Osteocyte (in vitro differentiated cells): ENCODE measurements around the gene BMPR1A. TPM values are rescaled to one million over a fixed set of nuclear protein-coding genes. Genes with fewer than 3 reads are reported as not detected.

Experiments used
- DNase-seq: peaks from one replicate; pipeline ENCODE4 v3.0.0; 2021; ENCODE audit warnings: mixed read lengths; ENCODE audit not compliant: unreplicated experiment; ENCODE audit errors: extremely low spot score
- H3K27ac Mint-ChIP-seq: one replicate; pipeline ENCODE4 v1.8.0; 2021; ENCODE audit warnings: mild to moderate bottlenecking, mixed read lengths; ENCODE audit not compliant: unreplicated experiment
- H3K27me3 Mint-ChIP-seq: one replicate; pipeline ENCODE4 v1.8.0; 2021; ENCODE audit warnings: mixed read lengths; ENCODE audit not compliant: unreplicated experiment
- H3K36me3 Mint-ChIP-seq: one replicate; pipeline ENCODE4 v1.8.0; 2021; ENCODE audit warnings: mixed read lengths; ENCODE audit not compliant: unreplicated experiment
- H3K4me1 Mint-ChIP-seq: one replicate; pipeline ENCODE4 v1.8.0; 2021; ENCODE audit warnings: mixed read lengths; ENCODE audit not compliant: unreplicated experiment
- H3K4me3 Mint-ChIP-seq: one replicate; pipeline ENCODE4 v1.8.0; 2021; ENCODE audit warnings: mild to moderate bottlenecking, moderate library complexity, mixed read lengths; ENCODE audit not compliant: unreplicated experiment
- H3K9me3 Mint-ChIP-seq: one replicate; pipeline ENCODE4 v1.8.0; 2021; ENCODE audit warnings: mixed read lengths; ENCODE audit not compliant: unreplicated experiment
- total RNA-seq: library from RNA; stranded (reverse); gene quantifications from 2 replicates; pipeline ENCODE4 v1.2.1, GENCODE V29; 2021
- TF ChIP-seq, protein P1 (sequence below): fragments of 200-600 bp; sonication (generic); IDR thresholded peaks from 2 replicates; pipeline ENCODE4 v1.5.0; 2021; ENCODE audit warnings: antibody characterized with exemption, mild to moderate bottlenecking, moderate library complexity

The BMPR1A gene
- total RNA-seq, 1 donor from 2014 or later = 75.5 TPM

DNA sequence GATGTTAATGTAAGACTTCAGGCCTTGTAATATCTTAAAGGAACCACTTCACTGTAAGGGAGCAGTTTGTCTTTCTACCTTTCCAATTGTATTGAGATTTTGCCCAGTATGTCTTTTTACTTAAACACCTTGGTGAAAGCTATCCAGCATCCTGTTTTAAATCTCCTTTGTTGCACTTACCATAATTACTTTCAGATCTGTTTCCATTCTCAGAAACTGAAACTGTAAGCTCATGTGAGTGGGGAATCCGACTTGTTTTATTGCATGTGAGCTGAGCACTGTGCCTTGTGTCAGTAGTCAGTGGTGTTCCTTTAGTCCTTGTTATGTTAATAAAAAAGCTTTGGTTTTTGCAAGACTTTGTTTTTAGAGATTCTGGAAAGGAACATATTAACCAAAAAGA lies 42.2 kb downstream of the BMPR1A start:
- TF ChIP-seq, protein P1, sequence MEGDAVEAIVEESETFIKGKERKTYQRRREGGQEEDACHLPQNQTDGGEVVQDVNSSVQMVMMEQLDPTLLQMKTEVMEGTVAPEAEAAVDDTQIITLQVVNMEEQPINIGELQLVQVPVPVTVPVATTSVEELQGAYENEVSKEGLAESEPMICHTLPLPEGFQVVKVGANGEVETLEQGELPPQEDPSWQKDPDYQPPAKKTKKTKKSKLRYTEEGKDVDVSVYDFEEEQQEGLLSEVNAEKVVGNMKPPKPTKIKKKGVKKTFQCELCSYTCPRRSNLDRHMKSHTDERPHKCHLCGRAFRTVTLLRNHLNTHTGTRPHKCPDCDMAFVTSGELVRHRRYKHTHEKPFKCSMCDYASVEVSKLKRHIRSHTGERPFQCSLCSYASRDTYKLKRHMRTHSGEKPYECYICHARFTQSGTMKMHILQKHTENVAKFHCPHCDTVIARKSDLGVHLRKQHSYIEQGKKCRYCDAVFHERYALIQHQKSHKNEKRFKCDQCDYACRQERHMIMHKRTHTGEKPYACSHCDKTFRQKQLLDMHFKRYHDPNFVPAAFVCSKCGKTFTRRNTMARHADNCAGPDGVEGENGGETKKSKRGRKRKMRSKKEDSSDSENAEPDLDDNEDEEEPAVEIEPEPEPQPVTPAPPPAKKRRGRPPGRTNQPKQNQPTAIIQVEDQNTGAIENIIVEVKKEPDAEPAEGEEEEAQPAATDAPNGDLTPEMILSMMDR = no peak
- Mint-ChIP-seq H3K27me3 (no peaks in the 10 kb centered on the region), H3K36me3 (peaks cover 4% of the 10 kb centered on the region), H3K27ac (peak overlapping the region; percentile 89), H3K4me3 (peak overlapping the region; percentile 63), H3K9me3 (no peaks in the 10 kb centered on the region), H3K4me1 (peaks cover 71% of the 10 kb centered on the region)
- no peak for DNase-seq

DNA sequence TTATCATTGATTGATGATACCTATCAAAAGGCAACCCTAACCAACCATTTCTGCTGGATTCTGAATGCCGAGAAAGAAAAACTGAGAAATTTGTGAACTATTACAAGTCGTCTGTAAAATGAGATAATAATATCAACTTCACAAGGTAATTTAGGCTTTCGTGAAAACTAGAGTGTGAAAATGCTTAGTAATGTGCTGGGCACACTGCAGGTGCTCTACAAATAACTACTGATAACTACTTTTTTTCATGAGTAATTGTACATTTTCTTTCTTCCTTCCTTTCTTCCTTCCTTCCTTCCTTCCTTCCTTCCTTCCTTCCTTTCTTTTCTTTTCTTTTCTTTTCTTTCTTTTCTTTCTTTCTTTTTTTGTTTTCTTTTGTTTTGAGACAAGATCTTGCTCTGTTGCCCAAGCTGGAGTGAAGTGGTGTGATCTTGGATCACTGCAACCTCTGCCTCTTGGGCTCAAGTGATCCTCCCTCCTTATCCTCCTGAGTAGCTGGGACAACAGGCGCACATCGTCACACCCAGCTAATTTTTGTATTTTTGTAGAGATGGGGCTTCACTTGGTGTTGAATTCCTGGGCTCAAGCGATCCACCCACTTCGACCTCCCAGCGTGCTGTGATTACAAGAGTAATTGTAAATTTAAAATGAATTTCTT lies 42.9 kb downstream of the BMPR1A start:
- Mint-ChIP-seq H3K27ac (peak overlapping the region; percentile 89), H3K4me3 (peak overlapping the region; percentile 63), H3K4me1 (peaks cover 75% of the 10 kb centered on the region)

DNA sequence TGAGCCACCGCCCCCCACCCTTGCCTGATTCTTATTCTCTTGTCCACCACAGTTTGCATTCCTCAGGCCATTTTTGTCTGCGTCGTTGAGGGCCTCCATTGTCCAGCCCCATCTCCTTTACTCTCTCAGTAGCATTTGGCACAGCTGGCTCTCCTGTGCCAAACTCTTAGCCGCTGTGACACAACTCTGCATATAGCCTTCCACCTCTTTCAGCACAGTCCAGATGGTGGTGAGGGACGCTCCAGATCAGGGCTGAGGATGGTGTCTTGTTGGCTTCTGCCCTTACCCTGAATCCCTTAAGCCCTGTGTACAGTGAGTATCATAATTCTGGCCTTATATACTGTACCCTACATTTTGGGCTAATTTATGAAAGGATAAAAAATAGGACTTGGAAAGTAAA lies 45.6 kb downstream of the BMPR1A start:
- TF ChIP-seq, protein P1 = no peak
- peak overlapping the region; percentile 80 for H3K27ac Mint-ChIP-seq
- peaks cover 75% of the 10 kb centered on the region for H3K4me1 Mint-ChIP-seq
- H3K27me3 Mint-ChIP-seq = no peaks in the 10 kb centered on the region
- no peak overlapping the region for H3K4me3 Mint-ChIP-seq
- DNase-seq = no peak
- H3K36me3 Mint-ChIP-seq = peaks cover 2% of the 10 kb centered on the region
- H3K9me3 Mint-ChIP-seq = no peaks in the 10 kb centered on the region

More for the DNA sequence above, 42.9 kb downstream of the BMPR1A start:
- TF ChIP-seq, protein P1 = no peak
- Mint-ChIP-seq H3K9me3 (no peaks in the 10 kb centered on the region), H3K36me3 (peaks cover 2% of the 10 kb centered on the region), H3K27me3 (no peaks in the 10 kb centered on the region)
- no peak for DNase-seq

DNA sequence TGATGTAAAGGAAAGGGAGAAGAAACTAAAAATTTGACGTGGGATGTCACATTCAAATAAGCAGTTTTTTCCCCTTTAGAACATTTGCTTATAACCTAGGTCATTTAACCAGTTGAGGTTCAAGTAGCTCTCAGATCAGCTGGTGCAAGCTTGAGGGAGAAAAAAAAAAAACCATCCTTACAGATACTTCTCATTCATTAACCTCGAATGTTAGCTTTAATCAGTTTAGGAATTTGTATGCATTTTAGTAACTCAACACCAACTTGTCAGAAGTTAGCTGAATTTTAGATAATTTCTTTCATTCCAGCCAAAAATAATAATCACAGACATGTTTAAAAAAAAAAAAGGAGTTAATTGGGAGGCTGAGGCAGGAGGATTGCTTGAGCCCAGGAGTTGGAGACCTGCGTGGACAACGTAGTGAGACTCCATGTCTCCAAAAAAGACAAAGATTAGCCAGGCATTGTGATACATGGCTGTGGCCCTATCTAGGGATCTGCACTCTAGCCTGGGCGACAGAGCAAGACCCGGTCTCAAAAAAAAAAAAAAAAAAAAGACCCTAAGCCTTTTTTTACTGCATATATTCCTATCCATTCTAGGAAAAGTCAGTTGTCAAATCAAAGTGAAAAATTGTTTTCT lies 46.2 kb downstream of the BMPR1A start:
- no peak overlapping the region for H3K4me3 Mint-ChIP-seq
- H3K27me3 Mint-ChIP-seq = no peaks in the 10 kb centered on the region
- peaks cover 2% of the 10 kb centered on the region for H3K36me3 Mint-ChIP-seq
- H3K4me1 Mint-ChIP-seq = peaks cover 73% of the 10 kb centered on the region
- TF ChIP-seq, protein P1 = no peak
- peak overlapping the region; percentile 80 for H3K27ac Mint-ChIP-seq
- DNase-seq = no peak
- H3K9me3 Mint-ChIP-seq = no peaks in the 10 kb centered on the region

DNA sequence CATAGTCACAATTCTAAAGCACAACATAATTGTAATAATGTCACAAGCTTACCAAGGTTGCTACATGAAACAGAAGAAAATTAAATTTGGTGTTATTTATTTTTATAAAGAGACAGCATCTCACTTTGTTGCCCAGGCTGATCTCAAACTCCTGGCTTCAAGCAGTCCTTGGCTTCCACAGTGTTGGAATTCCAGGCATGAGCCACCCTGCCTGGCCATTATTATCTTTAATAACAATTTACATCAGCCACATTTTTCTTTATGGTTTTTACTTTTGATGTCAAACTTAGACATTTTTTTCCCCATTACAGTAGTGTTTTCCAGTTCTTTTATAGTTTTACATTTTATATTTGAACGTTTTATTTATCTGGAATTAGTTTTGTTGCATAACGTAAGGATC lies 46.7 kb downstream of the BMPR1A start:
- Mint-ChIP-seq H3K9me3 (no peaks in the 10 kb centered on the region), H3K4me3 (peak overlapping the region; percentile 26), H3K36me3 (peaks cover 2% of the 10 kb centered on the region), H3K4me1 (peaks cover 72% of the 10 kb centered on the region), H3K27ac (peak overlapping the region; percentile 80), H3K27me3 (no peaks in the 10 kb centered on the region)
- TF ChIP-seq, protein P1 = no peak
- DNase-seq = no peak
